ENCODE data around the gene TOMM34.

- TF ChIP-seq YY1 (IDR thresholded peaks at IDR 0.05; ENCODE audit: insufficient read depth, insufficient read length) (no peak), SUZ12 (IDR thresholded peaks at IDR 0.05; ENCODE audit: extremely low read depth, insufficient read depth, insufficient read length) (no peak)
Observed at GRCh38 chr20:44990957-44991356, 30.8 kb upstream of the TOMM34 start.

Measured in NT2/D1 (cell line).